ENCODE results near the gene KLHDC8B.

KLHDC8B gene

GRCh38 chr3:49132437-49133225 is 38.8 kb upstream of the KLHDC8B start, which contains the start of gene LAMB2:
TSS of gene LAMB2 (minus strand) at chr3:49133050. CDS start at chr3:49132867, 183 bp downstream.
- peak; percentile 40 for TF ChIP-seq CTCF (IDR thresholded peaks at IDR 0.05; ENCODE audit: low read depth, low read length)
- peak within 1 kb of the TSS; percentile 79 for H3K27ac ChIP-seq

GRCh38 chr3:49133226-49133951 is 38.0 kb upstream of the KLHDC8B start:
- no peaks in the 10 kb centered on the region for H3K27me3 ChIP-seq (ENCODE audit: insufficient read depth, low read depth, severe bottlenecking)
- TF ChIP-seq CTCF (IDR thresholded peaks at IDR 0.05; ENCODE audit: low read depth, low read length) = no peak
- DNase-seq = peak; percentile 88
- H3K36me3 ChIP-seq = no peaks in the 10 kb centered on the region
- H3K9me3 ChIP-seq (ENCODE audit: severe bottlenecking) = no peaks in the 10 kb centered on the region
- H3K27ac ChIP-seq = peak overlapping the region; percentile 79
- H3K4me3 ChIP-seq (ENCODE audit: low read depth, low read length) = peak overlapping the region; percentile 81

More at GRCh38 chr3:49132437-49133225, 38.8 kb upstream of the KLHDC8B start, which contains the start of gene LAMB2:
- Histone ChIP-seq H3K9me3 (ENCODE audit: severe bottlenecking) (no peaks in the 10 kb centered on the region), H3K4me3 (ENCODE audit: low read depth, low read length) (peak within 1 kb of the TSS; percentile 81), H3K36me3 (no peaks in the 10 kb centered on the region), H3K27me3 (ENCODE audit: insufficient read depth, low read depth, severe bottlenecking) (no peaks in the 10 kb centered on the region)
- DNase-seq = peak; percentile 80

- Histone ChIP-seq H3K27ac (no peak overlapping the region), H3K4me3 (ENCODE audit: low read depth, low read length) (no peak overlapping the region), H3K36me3 (no peaks in the 10 kb centered on the region)
Measured at GRCh38 chr3:49134471-49135265, 36.7 kb upstream of the KLHDC8B start.

GRCh38 chr3:49135499-49135898 is 35.9 kb upstream of the KLHDC8B start:
- no peaks in the 10 kb centered on the region for H3K27me3 ChIP-seq (ENCODE audit: insufficient read depth, low read depth, severe bottlenecking)
- no peak overlapping the region for H3K4me3 ChIP-seq (ENCODE audit: low read depth, low read length)
- H3K9me3 ChIP-seq (ENCODE audit: severe bottlenecking) = peaks cover under 1% of the 10 kb centered on the region
- no peaks in the 10 kb centered on the region for H3K36me3 ChIP-seq
- DNase-seq = no peak
- no peak for TF ChIP-seq CTCF (IDR thresholded peaks at IDR 0.05; ENCODE audit: low read depth, low read length)
- no peak overlapping the region for H3K27ac ChIP-seq

More at GRCh38 chr3:49134471-49135265, 36.7 kb upstream of the KLHDC8B start:
- no peak for TF ChIP-seq CTCF (IDR thresholded peaks at IDR 0.05; ENCODE audit: low read depth, low read length)
- H3K27me3 ChIP-seq (ENCODE audit: insufficient read depth, low read depth, severe bottlenecking) = no peaks in the 10 kb centered on the region
- no peak for DNase-seq
- H3K9me3 ChIP-seq (ENCODE audit: severe bottlenecking) = no peaks in the 10 kb centered on the region

- no peak for TF ChIP-seq CTCF (IDR thresholded peaks at IDR 0.05; ENCODE audit: low read depth, low read length)
- no peak overlapping the region for H3K4me3 ChIP-seq (ENCODE audit: low read depth, low read length)
- peaks cover 7% of the 10 kb centered on the region for H3K9me3 ChIP-seq (ENCODE audit: severe bottlenecking)
- H3K36me3 ChIP-seq = no peaks in the 10 kb centered on the region
- H3K27me3 ChIP-seq (ENCODE audit: insufficient read depth, low read depth, severe bottlenecking) = no peaks in the 10 kb centered on the region
- no peak overlapping the region for H3K27ac ChIP-seq
- DNase-seq = no peak
Measured at GRCh38 chr3:49140080-49140479, 31.3 kb upstream of the KLHDC8B start.

Data from WERI-Rb-1 (cell line).